Right lobe of liver (tissue), 6 donors: ENCODE data around the gene CANX. TPM values are rescaled to one million over a fixed set of nuclear protein-coding genes. Genes with fewer than 3 reads are reported as not detected.

Experiments
- ATAC-seq, 4 donors: fragments of 200-7000 bp; cut with Tn5 transposase; one replicate each; pipeline ENCODE4 v1.9.1; 2020; ENCODE audit warnings: mild to moderate bottlenecking in 4 of 4, moderate library complexity in 4 of 4
- DNase-seq, 3 donors: peaks; one replicate each; pipeline ENCODE4 v3.0.0-alpha.2; 2020
- H3K27ac ChIP-seq, 3 donors: fragments of 200-600 bp; one replicate each; pipeline ENCODE4 v1.8.0; 2022
- H3K27me3 ChIP-seq, 2 donors: fragments of 200-600 bp; one replicate each; pipeline ENCODE4 v1.8.0; 2022
- H3K36me3 ChIP-seq, 4 donors: fragments of 200-600 bp; sonication (generic) in 1 of 4; one replicate each; pipeline versions ENCODE4 v1.5.1 to v1.8.0; 2017 to 2022; ENCODE audit warnings: control low read depth in 1 of 4
- H3K4me1 ChIP-seq, 4 donors: fragments of 200-600 bp; sonication (generic) in 1 of 4; one replicate each; pipeline versions ENCODE4 v1.5.1 to v1.8.0; 2017 to 2022; ENCODE audit warnings: control low read depth in 1 of 4
- H3K4me3 ChIP-seq, 3 donors: fragments of 200-600 bp; one replicate each; pipeline ENCODE4 v1.8.0; 2022
- H3K9me3 ChIP-seq, 4 donors: fragments of 200-600 bp; sonication (generic) in 1 of 4; one replicate each; pipeline versions ENCODE4 v1.5.1 to v1.8.0; 2017 to 2022; ENCODE audit warnings: control low read depth in 1 of 4
- POLR2A ChIP-seq: fragments of 450-650 bp; IDR thresholded peaks from one replicate; pipeline ENCODE4 v1.6.1; 2017; ENCODE audit warnings: antibody characterized with exemption, mild to moderate bottlenecking
- WGBS: methylation state at CpG from one replicate; pipeline ENCODE4 v1.1.6; 2018; ENCODE audit warnings: low coverage, low lambda C conversion rate; ENCODE audit not compliant: insufficient coverage; ENCODE audit errors: missing lambda C conversion rate; 5-methylcytosine and 5-hydroxymethylcytosine counted together
- intact Hi-C, 2 donors: fragments of 100-400 bp; cut with DNase I; formaldehyde crosslinking; loops; one replicate each; pipeline versions ENCODE4 v1.11.2 to v1.14.1; 2022
- total RNA-seq, 6 experiments: library from RNA; depleted of rRNA in 2 of 6; stranded (reverse); fragments of >200 nt in 2 of 6; fragmentation: NEBNext Ultra II Directional in 3 of 6; extraction: Animal tissue kit (Norgen Biotek cat#: 25700) in 3 of 6; gene quantifications; one replicate each; pipeline versions ENCODE4 v1.1.0 to v1.2.4, GENCODE V29; 2016 to 2023
- TF ChIP-seq, protein P1 (sequence below), 4 donors: fragments of 200-600 bp in 3 of 4; fragments of 450-650 bp in 1 of 4; IDR thresholded peaks; one replicate each; pipeline versions ENCODE4 v1.5.1 to v1.8.0; 2016 to 2022; ENCODE audit warnings: antibody characterized with exemption in 4 of 4, mild to moderate bottlenecking in 2 of 4
- donor health status: DM: no; HTN: yes; CAD: no.
- donor health status: DM: no; HTN: no; CAD: no.
- donor health status: DM: no; HTN: no; CAD: no.
- donor health status: DM: no; HTN: yes; CAD: no.
- donor health status: DM: no; HTN: yes; CAD: no.

CANX gene
- total RNA-seq, 6 experiments from 2014 or later: 363 to 606 (median 456) TPM

DNA sequence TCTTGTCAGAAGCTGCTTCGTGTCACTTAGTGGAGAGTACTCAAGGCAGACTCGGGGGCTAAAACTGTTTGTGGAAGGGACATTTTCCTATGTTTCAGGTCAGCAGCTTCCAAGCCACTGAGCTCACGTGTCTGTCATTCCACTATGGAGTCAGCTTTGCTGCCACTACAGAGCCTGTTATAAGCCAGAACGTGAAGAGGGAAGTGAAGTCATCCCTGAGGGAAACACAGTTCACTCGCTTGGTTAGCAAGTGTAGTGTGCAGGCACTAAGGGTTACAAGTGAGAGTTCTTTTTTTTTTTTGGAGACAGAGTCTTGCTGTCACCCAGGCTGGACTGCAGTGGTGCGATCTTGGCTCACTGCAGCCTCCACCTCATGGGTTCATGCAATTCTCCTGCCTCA is 70.5 kb downstream of the CANX start:
- ATAC-seq: no peak
- Histone ChIP-seq H3K27ac (no peak overlapping the region), H3K4me3 (no peak overlapping the region), H3K4me1 (peaks cover 0 to 29% (median 18%) of the 10 kb centered on the region in 4 donors), H3K27me3 (no peaks in the 10 kb centered on the region), H3K36me3 (peaks cover 0 to 68% (median 17%) of the 10 kb centered on the region in 4 donors), H3K9me3 (no peaks in the 10 kb centered on the region)
- no peak for DNase-seq
- 90% methylated on average over 2 of the region's 6 CpGs for WGBS
- intact Hi-C loops: no loop called here
- TF ChIP-seq, protein P1, sequence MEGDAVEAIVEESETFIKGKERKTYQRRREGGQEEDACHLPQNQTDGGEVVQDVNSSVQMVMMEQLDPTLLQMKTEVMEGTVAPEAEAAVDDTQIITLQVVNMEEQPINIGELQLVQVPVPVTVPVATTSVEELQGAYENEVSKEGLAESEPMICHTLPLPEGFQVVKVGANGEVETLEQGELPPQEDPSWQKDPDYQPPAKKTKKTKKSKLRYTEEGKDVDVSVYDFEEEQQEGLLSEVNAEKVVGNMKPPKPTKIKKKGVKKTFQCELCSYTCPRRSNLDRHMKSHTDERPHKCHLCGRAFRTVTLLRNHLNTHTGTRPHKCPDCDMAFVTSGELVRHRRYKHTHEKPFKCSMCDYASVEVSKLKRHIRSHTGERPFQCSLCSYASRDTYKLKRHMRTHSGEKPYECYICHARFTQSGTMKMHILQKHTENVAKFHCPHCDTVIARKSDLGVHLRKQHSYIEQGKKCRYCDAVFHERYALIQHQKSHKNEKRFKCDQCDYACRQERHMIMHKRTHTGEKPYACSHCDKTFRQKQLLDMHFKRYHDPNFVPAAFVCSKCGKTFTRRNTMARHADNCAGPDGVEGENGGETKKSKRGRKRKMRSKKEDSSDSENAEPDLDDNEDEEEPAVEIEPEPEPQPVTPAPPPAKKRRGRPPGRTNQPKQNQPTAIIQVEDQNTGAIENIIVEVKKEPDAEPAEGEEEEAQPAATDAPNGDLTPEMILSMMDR (IDR thresholded peaks at IDR 0.05): no peak
- no peak for TF ChIP-seq POLR2A

DNA sequence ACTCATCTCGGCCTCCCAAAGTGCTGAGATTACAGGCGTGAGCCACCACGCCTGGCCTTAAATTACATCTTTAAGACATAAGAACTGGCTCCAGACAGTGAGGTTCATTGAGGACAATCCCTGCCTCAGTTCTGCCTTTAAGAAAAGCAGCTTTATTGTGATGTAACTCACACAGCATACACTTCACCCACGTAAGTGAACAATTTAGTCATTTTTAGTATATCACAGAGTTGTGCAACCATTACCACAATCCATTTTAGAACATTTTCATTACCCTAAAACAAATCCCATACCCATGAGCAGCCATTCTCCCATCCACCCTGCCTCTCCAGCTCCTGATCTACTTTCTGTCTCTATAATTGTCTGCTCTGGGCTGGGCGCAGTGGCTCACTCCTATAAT is 71.0 kb downstream of the CANX start:
- Histone ChIP-seq H3K4me3 (no peak overlapping the region), H3K36me3 (peaks cover 0 to 73% (median 17%) of the 10 kb centered on the region in 4 donors), H3K27ac (no peak overlapping the region), H3K27me3 (no peaks in the 10 kb centered on the region), H3K4me1 (peaks cover 0 to 29% (median 18%) of the 10 kb centered on the region in 4 donors), H3K9me3 (no peaks in the 10 kb centered on the region)
- ATAC-seq: no peak
- intact Hi-C loops: no loop called here
- WGBS: 92% methylated on average over 4 of the region's 5 CpGs
- no peak for DNase-seq
- TF ChIP-seq, protein P1 (IDR thresholded peaks at IDR 0.05): no peak
- no peak for TF ChIP-seq POLR2A

DNA sequence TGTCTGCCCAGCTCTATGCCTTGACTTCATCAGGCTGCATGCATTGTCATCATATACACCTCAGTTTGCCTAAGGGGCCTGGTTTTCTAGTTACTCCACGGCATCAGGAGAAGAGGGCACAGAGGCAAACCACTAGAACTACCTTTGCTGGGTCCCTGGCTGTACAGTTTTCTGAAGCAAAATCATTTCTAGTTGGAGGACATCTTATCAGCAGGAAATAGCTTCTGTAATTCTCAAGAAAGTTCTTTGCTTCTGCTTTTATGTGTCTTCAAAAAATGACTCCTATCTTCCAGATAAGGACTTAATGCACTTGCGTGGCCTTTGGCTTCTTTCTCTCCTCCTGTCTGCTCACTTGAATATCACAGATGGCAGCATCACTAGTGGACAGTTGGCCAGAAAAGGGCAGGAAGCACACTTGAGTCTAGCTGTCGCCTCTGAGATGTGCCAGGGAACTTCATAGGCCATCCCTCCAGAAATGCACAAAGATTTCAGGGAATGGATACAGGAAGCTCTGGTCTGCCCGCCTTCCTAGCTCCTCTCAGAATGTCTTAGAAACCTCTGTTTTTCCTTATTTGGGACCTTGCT is 72.6 kb downstream of the CANX start:
- H3K4me3 ChIP-seq: no peak overlapping the region
- intact Hi-C loops: no loop called here
- peaks cover 0 to 69% (median 17%) of the 10 kb centered on the region in 4 donors for H3K36me3 ChIP-seq
- 53% methylated on average over 4 of the region's 4 CpGs for WGBS
- no peaks in the 10 kb centered on the region for H3K27me3 ChIP-seq
- no peak for TF ChIP-seq POLR2A
- TF ChIP-seq, protein P1 (IDR thresholded peaks at IDR 0.05): no peak
- H3K9me3 ChIP-seq: no peaks in the 10 kb centered on the region
- no peak overlapping the region for H3K27ac ChIP-seq
- ATAC-seq (no peak), DNase-seq (no peak)
- peaks cover 0 to 18% (median 7%) of the 10 kb centered on the region in 4 donors for H3K4me1 ChIP-seq

DNA sequence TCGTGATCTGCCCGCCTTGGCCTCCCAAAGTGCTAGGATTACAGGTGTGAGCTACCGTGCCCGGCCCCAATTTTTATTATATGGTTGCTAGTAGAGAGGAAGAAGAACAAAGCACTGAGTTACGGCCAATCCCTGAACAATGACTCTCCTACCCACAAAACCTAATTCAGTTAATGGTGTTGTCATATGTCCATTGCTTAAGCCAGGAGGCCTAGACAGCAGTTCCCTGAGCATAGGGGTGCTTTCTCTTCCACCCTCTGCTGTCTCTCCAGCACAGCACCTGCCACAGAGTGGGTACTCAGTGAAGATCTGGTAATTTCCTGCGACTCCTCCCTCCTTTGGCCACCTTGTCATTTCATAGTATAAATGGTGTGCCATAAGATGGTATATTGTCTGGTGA is 73.6 kb downstream of the CANX start:
- ATAC-seq (no peak), DNase-seq (no peak)
- H3K36me3 ChIP-seq: peaks cover 0 to 69% (median 19%) of the 10 kb centered on the region in 4 donors
- no peaks in the 10 kb centered on the region for H3K27me3 ChIP-seq
- TF ChIP-seq, protein P1 (IDR thresholded peaks at IDR 0.05): no peak
- no peak for TF ChIP-seq POLR2A
- peaks cover 0 to 10% (median 2%) of the 10 kb centered on the region in 4 donors for H3K4me1 ChIP-seq
- H3K27ac ChIP-seq: no peak overlapping the region
- 82% methylated on average over 4 of the region's 6 CpGs for WGBS
- no peaks in the 10 kb centered on the region for H3K9me3 ChIP-seq
- intact Hi-C loops: no loop called here
- H3K4me3 ChIP-seq: no peak overlapping the region
